GM12873 (cell line): Measurements from ENCODE around the gene SEPTIN12.

Experiments
- TF ChIP-seq, protein P1 (sequence below): IDR thresholded peaks from 2 replicates; pipeline ENCODE4 v1.5.1; 2012; ENCODE audit warnings: low read depth, mild to moderate bottlenecking, moderate library complexity, low read length, control low read depth; ENCODE audit not compliant: insufficient read depth; ENCODE audit errors: missing control alignments

The SEPTIN12 gene

DNA sequence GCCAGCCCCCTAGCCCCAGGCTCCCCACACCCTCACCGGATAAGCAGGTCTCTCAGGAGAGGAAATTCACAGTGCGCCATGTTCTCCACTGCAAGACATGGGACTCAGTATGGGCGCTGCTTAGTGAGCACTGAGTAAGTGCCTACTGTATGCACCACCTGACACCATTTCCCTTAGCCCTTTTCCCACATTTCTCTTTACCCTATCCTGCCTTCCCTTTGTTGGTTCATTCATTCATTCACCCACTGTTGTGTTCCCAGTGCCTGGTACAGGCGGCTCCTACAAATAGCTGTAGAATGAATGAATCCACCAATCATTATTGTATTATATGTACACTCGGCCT lies 10.1 kb downstream of the SEPTIN12 start:
- TF ChIP-seq, protein P1, sequence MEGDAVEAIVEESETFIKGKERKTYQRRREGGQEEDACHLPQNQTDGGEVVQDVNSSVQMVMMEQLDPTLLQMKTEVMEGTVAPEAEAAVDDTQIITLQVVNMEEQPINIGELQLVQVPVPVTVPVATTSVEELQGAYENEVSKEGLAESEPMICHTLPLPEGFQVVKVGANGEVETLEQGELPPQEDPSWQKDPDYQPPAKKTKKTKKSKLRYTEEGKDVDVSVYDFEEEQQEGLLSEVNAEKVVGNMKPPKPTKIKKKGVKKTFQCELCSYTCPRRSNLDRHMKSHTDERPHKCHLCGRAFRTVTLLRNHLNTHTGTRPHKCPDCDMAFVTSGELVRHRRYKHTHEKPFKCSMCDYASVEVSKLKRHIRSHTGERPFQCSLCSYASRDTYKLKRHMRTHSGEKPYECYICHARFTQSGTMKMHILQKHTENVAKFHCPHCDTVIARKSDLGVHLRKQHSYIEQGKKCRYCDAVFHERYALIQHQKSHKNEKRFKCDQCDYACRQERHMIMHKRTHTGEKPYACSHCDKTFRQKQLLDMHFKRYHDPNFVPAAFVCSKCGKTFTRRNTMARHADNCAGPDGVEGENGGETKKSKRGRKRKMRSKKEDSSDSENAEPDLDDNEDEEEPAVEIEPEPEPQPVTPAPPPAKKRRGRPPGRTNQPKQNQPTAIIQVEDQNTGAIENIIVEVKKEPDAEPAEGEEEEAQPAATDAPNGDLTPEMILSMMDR, result no peak

DNA sequence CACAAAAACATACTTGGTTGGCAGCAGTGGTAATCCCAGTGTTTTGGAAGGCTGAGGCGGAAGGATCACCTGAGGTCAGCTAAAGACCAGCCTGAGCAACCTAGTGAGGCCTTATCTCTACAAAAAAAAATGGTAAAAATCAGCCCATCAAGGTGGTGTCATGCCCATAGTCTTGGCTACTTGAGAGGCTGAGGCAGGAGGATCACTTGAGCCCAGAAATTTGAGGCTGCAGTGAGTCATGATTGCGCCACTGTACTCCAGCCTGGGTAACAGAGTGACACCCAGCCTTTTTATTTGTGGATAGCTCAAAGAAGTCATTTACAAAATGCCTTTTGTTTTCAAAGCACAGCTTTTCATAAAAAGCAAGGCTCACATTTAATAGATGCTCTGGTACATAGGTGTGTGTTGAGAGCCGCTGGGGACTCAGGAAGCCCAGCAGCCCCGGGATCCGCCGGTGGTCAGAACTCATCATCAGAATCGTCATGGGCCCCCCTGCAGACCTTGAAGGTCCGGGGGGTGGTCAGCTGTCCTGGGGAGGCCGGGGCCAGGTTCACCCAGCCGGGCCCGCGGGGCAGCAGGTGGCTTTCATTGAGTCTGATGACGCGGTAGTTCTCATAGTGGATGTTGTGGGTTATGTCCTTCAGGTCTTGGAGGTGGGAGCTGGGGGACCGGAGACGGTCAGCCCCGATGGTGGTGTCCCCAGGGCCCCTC lies 10.7 kb downstream of the SEPTIN12 start:
- TF ChIP-seq, protein P1, result no peak

DNA sequence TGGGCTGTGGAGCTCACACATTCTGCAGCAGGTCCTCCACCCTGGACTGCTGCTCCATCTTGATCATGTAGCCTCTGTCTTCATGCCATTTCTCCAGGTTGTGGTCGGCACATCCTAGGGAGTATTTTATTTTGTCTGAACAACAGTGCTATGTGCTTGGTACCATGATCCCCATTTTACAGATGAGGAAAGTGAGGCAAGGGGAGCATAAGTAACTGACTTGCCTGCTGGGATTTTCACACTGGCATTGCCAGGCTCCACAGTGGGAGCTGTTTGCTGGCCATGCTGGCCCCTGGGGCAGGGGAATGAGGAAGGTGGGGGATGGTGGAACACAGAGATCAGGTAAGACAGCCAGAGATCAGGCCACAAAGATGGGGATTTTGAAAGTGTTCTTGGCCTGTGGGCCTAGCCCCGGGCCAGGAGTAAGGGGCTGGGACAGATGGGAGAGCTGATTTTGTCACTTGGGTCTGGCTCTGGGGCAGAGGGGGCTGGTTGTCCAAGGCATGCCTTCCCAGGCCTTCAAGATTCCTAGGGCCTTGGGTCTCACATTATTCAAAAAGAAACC lies 11.9 kb downstream of the SEPTIN12 start:
- TF ChIP-seq, protein P1, result no peak

DNA sequence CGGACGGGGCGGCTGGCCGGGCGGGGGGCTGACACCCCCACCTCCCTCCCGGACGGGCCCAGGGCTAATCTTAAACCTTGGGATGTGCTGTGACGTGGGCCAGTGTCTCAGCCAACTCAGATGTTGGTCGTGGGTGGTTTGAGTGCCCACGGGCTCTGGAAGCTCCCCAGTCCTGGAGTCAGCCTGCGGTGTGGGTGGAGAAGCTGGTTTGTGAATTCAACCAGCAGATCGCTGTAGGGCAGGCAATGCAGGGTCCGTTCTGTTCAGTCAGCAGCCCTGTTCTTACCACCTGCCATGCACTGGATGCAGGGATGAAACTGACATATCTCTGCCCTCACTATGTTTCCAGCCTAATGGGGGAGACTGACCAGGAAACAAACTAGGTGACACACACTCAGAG lies 13.1 kb downstream of the SEPTIN12 start:
- TF ChIP-seq, protein P1, result no peak

DNA sequence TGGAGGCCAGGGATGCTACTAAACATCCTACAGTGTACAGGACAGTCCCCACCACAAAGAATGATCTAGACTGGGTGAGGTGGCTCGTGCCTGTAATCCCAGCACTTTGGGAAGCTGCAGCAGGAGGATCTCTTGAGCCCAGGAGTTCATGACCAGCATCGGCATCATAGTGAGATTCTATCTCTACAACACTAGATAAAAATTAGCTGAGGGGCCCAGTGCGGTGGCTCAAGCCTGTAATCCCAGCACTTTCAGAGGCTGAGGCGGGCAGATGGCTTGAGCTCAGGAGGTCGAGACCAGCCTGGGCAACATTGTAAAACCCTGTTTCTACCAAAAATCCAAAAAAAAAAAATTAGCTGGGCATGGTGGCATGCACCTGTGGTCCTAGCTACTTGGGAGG lies 15.8 kb downstream of the SEPTIN12 start:
- TF ChIP-seq, protein P1, result no peak

DNA sequence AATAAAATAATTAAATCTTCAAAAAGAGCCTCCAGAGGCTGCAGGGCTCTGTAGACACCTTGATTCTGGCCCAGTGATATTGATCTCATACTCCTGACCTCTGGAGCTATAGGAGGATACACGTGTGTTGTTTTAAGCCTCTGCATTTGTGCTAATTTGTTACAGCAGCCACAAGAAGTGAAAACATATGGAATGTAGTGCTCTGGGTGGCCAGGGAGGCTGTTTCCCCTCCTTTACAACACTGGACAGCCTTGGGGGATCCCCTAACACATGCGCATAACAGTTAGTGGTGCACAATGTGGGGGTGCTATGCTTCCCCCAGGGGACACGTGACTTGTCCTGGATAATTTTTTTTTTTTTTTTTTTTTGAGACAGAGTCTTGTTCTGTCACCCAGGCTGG lies 16.5 kb downstream of the SEPTIN12 start:
- TF ChIP-seq, protein P1, result no peak

DNA sequence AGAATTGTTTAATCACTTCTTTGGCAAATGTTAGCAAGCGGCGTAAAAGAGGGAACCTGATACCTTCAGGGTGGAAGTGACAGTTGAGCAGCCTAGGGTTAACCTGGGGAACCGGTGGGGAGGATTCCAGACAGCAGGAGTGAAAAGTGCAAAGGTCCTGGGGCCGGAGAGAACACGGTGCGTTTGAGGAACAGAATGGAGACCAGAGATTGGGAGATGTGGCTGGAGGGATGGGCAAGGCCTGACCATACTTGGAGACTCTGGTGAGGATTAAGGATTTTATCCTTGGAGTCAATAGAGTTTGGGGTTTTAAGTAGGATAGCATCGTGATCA lies 18.9 kb downstream of the SEPTIN12 start:
- TF ChIP-seq, protein P1, result no peak
